Measurements from ENCODE around the gene UST.
"Not testable (repeated sequence)": the region's sequence is repeated elsewhere in the genome, so short reads cannot be mapped to it uniquely, and the experiment has no call there.

UST gene

DNA sequence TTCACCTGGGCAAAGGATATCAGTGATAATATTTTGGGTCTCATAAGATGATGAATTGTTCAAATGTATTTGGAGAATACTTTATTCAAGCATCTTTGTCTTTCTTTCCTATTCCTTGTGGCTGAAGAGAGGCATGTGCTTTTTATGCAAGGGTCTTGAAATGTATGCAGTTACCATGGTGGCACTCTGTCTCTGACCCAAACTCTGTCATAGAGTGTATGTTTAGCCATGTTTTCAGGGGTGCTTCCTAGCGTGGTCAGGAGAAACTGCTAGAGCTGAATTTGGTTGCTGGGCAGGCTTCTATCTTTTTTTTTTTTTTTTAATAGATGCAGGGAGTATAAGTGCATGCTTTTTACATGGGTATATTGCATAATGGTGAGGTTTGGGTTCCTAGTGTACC, 15.4 kb downstream of the UST start:
- Mint-ChIP-seq H3K4me3 (no peak overlapping the region), H3K36me3 (ENCODE audit: low read depth) (peaks cover 27% of the 10 kb centered on the region), H3K4me1 (peaks cover 44% of the 10 kb centered on the region), H3K9me3 (peaks cover 28% of the 10 kb centered on the region), H3K27me3 (ENCODE audit: low read depth, poor library complexity) (no peaks in the 10 kb centered on the region), H3K27ac (peak overlapping the region; percentile 81)
- DNase-seq = no peak
- TF ChIP-seq, protein P1, sequence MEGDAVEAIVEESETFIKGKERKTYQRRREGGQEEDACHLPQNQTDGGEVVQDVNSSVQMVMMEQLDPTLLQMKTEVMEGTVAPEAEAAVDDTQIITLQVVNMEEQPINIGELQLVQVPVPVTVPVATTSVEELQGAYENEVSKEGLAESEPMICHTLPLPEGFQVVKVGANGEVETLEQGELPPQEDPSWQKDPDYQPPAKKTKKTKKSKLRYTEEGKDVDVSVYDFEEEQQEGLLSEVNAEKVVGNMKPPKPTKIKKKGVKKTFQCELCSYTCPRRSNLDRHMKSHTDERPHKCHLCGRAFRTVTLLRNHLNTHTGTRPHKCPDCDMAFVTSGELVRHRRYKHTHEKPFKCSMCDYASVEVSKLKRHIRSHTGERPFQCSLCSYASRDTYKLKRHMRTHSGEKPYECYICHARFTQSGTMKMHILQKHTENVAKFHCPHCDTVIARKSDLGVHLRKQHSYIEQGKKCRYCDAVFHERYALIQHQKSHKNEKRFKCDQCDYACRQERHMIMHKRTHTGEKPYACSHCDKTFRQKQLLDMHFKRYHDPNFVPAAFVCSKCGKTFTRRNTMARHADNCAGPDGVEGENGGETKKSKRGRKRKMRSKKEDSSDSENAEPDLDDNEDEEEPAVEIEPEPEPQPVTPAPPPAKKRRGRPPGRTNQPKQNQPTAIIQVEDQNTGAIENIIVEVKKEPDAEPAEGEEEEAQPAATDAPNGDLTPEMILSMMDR (IDR thresholded peaks at IDR 0.05) = no peak

DNA sequence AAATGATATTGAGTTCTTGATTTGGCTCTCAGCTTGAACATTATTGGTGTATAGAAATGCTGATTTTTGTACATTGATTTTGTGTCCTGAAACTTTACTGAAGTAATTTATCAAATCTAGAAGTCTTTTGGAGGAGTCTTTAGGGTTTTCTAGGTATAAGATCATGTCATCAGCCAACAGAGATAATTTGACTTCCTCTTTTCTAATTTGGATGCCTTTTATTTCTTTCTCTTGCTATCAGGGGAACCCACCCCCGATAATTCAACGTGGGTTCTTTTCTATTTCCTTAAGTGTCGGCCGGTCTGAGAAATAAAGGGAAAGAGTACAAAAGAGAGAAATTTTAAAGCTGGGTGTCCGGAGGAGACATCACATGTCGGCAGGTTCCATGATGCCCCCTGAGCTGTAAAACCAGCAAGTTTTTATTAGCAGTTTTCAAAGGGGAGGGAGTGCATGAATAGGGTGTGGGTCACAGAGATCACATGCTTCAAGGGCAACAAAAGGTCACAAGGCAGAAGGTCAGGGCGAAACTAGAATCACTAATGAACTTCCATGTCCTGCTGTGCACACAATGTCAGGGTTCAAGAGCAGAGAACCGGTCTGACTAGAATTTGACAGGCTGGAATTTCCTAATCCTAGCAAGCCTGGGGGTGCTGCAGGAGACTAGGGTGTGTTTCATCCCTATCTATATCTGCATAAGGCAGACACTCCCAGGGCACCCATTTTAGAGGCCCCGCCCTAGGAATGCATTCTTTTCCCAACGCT, 17.6 kb downstream of the UST start:
- Mint-ChIP-seq H3K36me3 (ENCODE audit: low read depth) (peaks cover 27% of the 10 kb centered on the region), H3K4me1 (peaks cover 38% of the 10 kb centered on the region), H3K9me3 (peaks cover 28% of the 10 kb centered on the region)
- not testable (repeated sequence) for DNase-seq; H3K27me3 Mint-ChIP-seq (ENCODE audit: low read depth, poor library complexity); H3K27ac Mint-ChIP-seq; H3K4me3 Mint-ChIP-seq

DNA sequence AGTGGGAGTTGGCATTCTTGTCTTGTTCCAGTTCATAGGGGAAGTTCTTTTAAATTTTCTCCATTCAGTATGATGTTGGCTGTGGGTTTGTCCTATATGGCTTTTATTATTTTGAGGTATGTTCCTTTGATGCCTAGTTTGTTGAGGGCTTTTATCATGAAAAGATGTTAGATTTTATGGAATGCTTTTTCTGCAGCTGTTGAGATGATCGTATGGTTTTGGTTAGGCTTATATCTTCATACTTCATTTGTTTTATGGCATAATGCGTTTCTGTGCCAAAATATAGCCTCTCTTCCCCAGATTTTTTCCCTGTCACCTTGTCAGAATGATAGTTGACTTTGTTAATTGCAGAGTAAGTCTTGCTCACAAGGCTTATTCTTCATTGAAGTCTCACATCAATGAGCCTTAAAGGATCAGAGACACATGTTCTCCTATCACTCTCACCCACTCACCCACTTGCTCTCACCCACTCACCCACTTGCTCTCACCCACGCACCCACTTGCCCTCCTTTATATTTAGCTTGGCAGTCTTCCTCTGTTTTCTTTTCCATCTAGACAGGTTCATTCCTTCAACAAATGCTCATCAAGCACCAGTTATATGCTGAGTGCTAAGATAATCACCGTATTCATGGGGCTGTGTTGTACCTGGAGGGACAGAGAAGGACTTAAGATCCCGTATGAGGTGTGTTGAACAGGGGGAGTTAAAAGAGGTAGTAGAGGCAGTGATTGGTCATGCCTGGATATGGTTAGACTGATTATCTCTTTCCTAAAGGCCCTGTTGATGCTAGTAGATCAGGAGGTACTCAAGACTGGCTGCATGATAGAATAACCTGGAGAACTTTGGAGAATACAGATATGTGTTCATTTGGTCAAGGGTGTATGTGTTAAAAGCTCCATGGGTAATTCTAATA, 19.3 kb downstream of the UST start:
- TF ChIP-seq, protein P1 (IDR thresholded peaks at IDR 0.05) = no peak
- Mint-ChIP-seq H3K27ac (no peak overlapping the region), H3K4me3 (no peak overlapping the region), H3K9me3 (peaks cover 28% of the 10 kb centered on the region), H3K27me3 (ENCODE audit: low read depth, poor library complexity) (no peaks in the 10 kb centered on the region), H3K36me3 (ENCODE audit: low read depth) (peaks cover 27% of the 10 kb centered on the region), H3K4me1 (peaks cover 30% of the 10 kb centered on the region)
- no peak for DNase-seq

DNA sequence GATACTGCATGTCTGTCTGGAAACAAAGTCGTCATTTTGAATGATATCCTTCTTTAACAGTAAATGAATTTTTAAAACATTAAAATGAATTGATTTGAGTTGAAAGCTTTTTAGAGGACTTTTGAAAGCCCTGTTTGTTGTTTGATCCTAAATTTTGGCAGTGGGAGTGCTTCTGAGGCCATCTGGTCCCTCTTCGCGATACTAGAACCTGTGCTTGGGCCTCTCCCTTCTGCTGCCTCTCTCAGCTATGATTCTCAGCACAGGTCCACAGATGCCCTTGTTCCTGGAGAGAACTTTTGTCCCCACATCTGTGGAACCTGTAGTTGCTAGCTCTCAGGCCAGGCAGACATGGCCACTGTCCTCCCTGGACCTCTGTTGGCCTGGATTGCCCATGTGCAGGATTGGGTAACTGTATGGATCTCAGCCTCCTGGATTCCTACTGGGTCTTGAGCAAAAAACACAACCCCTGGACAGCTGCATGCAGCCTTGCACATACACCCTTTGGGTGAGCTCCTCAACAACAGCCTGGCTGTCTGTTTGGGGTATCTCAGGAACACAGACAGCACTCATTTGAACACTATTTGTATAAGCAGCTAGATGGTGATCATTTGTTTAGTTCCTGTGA, 21.9 kb downstream of the UST start:
- Mint-ChIP-seq H3K4me1 (peaks cover 13% of the 10 kb centered on the region), H3K36me3 (ENCODE audit: low read depth) (peaks cover 18% of the 10 kb centered on the region), H3K4me3 (no peak overlapping the region), H3K9me3 (peaks cover 17% of the 10 kb centered on the region), H3K27me3 (ENCODE audit: low read depth, poor library complexity) (no peaks in the 10 kb centered on the region), H3K27ac (no peak overlapping the region)
- no peak for DNase-seq
- TF ChIP-seq, protein P1 (IDR thresholded peaks at IDR 0.05) = no peak

DNA sequence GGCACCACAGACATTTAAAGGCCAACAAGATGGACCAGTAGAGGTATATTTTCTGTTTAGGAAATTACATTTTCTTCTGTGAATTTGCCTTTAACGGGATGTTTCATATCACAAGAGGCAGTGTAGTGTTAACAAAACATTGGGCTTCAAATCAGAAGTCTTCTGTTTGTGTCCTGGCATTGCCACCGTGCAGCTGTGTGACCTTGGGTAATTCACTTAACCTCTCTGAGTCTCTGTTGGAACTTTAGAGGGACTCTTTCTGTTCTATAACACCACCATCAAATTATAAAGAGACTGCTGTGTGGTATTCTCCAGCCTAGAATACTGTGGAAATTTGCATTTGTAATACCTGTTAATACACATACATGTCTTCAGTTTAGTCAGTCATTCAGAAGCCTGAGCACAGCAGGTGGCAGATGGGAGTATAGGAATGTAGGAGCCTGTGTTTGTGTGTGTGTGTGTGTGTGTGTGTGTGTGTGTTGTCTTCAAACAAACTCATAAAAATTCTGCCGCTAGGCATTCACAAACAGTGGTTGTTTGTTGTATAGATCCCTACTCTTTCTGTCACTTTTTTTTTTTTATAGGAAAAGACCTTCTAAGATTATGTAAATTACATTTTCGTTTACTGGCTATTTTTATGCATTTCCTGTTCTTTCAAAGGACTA, 22.6 kb downstream of the UST start:
- no peaks in the 10 kb centered on the region for H3K27me3 Mint-ChIP-seq (ENCODE audit: low read depth, poor library complexity)
- no peak for DNase-seq
- H3K27ac Mint-ChIP-seq = no peak overlapping the region
- TF ChIP-seq, protein P1 (IDR thresholded peaks at IDR 0.05) = no peak
- no peak overlapping the region for H3K4me3 Mint-ChIP-seq
- peaks cover 14% of the 10 kb centered on the region for H3K36me3 Mint-ChIP-seq (ENCODE audit: low read depth)
- H3K4me1 Mint-ChIP-seq = peaks cover 13% of the 10 kb centered on the region
- peaks cover 13% of the 10 kb centered on the region for H3K9me3 Mint-ChIP-seq

Measured in nephron progenitor cell (in vitro differentiated cells).